HepG2 (cell line): ENCODE measurements around the gene CST3. TPM values are rescaled to one million over a fixed set of nuclear protein-coding genes. Genes with fewer than 3 reads are reported as not detected.
A peak's percentile ranks its signal among the peaks of the same experiment; 100 is the strongest.

Experiments
- ERF ChIP-seq: IDR thresholded peaks from 2 replicates; pipeline ENCODE4 v1.6.1; 2018; ENCODE audit warnings: missing biosample characterization, missing genetic modification reagents
- HNF1A ChIP-seq, 2 experiments: sonication (generic) in 1 of 2; formaldehyde crosslinking in 1 of 2; IDR thresholded peaks; 2 replicates each; pipeline versions ENCODE4 v1.4.0 to v1.6.1; 2016 to 2020; ENCODE audit warnings: borderline replicate concordance in 1 of 2, low read depth in 1 of 2, mild to moderate bottlenecking in 1 of 2, missing genetic modification reagents in 1 of 2
- IKZF4 ChIP-seq: sonication (generic); formaldehyde crosslinking; IDR thresholded peaks from 2 replicates; pipeline ENCODE4 v1.5.1; 2020; ENCODE audit warnings: borderline replicate concordance, mild to moderate bottlenecking, low read depth, missing genetic modification reagents; ENCODE audit errors: not compliant biosample characterization
- LRRFIP1 ChIP-seq: sonication (generic); formaldehyde crosslinking; conservative IDR thresholded peaks from 2 replicates; pipeline ENCODE4 v1.4.0; 2020; ENCODE audit warnings: missing genetic modification reagents
- PTBP1 ChIP-seq: fragments of 200-400 bp; formaldehyde crosslinking; IDR thresholded peaks from 2 replicates; pipeline ENCODE4 v1.6.1; 2018; ENCODE audit warnings: low read length, low read depth; ENCODE audit not compliant: poor library complexity, severe bottlenecking
- RARG ChIP-seq: sonication (generic); formaldehyde crosslinking; IDR thresholded peaks from 2 replicates; pipeline ENCODE4 v1.4.0; 2020; ENCODE audit warnings: low read depth, mild to moderate bottlenecking, missing genetic modification reagents
- SKIL ChIP-seq: sonication (generic); formaldehyde crosslinking; IDR thresholded peaks from 2 replicates; pipeline ENCODE4 v1.8.0; 2022; ENCODE audit warnings: missing genetic modification reagents, mild to moderate bottlenecking, moderate library complexity, borderline replicate concordance
- TFE3 ChIP-seq: IDR thresholded peaks from 2 replicates; pipeline ENCODE4 v1.6.1; 2016
- ZNF780A ChIP-seq: sonication (generic); formaldehyde crosslinking; IDR thresholded peaks from 2 replicates; pipeline ENCODE4 v1.8.0; 2022; ENCODE audit warnings: mild to moderate bottlenecking, missing genetic modification reagents, moderate library complexity
- polyA plus RNA-seq, 8 experiments: library from polyadenylated mRNA; depleted of rRNA in 3 of 8; stranded (reverse) in 7 of 8; unstranded in 1 of 8; fragments of >200 nt; fragmentation: Illumina TruSeq in 4 of 8; extraction: Trizol in 4 of 8; gene quantifications; 2 replicates each; pipeline versions ENCODE4 v1.2.1 to v1.2.3, GENCODE V29; 2011 to 2016; ENCODE audit warnings: low read depth in 4 of 8, missing spikeins in 1 of 8, mixed read lengths in 1 of 8; ENCODE audit not compliant: insufficient read depth in 1 of 8
- total RNA-seq, 5 experiments: library from RNA; depleted of rRNA; stranded (reverse); fragments of >200 nt; fragmentation: Illumina TruSeq; extraction: Trizol; gene quantifications; 2 replicates each; pipeline ENCODE4 v1.2.3, GENCODE V29; 2016; ENCODE audit warnings: low read depth in 1 of 5
- TF ChIP-seq, protein P1 (sequence below): sonication (generic); formaldehyde crosslinking; IDR thresholded peaks from 2 replicates; pipeline ENCODE4 v1.4.0; 2020; ENCODE audit warnings: missing genetic modification reagents

The CST3 gene
- total and polyA plus RNA-seq, 2 of the 13 experiments (the other 11 are each of a cell fraction or from before 2014, with no cell fraction given) = 690 to 1,005 TPM

DNA sequence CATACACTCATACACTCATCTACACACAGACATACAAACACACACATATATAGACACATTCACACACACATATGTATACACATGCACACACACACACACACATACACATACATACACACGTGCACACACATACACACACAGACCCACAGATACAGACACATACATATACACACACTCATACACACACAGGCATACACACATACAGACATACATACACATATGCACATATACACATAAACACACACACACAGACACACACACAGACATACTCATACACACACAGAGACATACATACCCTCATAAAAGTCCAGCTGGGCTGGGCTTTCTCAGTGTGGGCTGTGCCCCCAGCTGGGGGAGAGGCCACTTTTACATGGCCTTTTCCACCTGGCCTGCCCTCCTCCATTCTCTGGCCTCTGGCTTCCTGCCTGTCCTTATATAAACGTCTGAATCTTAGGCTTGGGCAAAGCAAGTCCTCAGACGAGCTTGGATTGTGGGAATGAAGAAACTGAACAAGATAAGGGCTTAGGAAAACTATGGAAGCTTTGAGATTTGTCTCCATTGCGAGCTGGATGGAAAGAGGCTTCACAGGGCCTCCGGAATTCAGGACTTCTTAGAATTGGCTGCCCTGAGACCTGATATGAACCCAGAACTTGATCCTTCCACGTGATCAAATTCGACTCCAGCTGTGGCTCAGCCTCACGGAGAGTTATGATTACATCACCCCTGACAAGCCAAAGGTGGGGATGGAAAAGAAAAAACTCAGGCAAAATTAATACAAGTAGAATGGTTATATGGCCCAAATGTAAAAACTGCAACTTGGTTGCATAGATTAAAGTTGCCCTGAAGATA, 22.5 kb upstream of the CST3 start (continued):
- TF ChIP-seq HNF1A (IDR thresholded peaks at IDR 0.05; ENCODE audit: low read depth) (0 out of 2 replicates have a peak, but pooled peaks have one; percentile 7), HNF1A (CRISPR knock-in tag; IDR thresholded peaks at IDR 0.05; ENCODE audit: borderline replicate concordance) (no peak), LRRFIP1 (CRISPR knock-in tag) (0 out of 2 replicates have a peak, but pooled peaks have one; percentile 0), IKZF4 (CRISPR knock-in tag) (peak; percentile 64), SKIL (CRISPR knock-in tag) (peak; percentile 52), ERF (peak; percentile 58; the same call in 1 of the 2 replicates), PTBP1 (no peak), TFE3 (CRISPR knock-in tag) (peak; percentile 53), RARG (no peak; the same call in 1 of the 2 replicates), ZNF780A (CRISPR knock-in tag) (0 out of 2 replicates have a peak, but pooled peaks have one; percentile 56)
- TF ChIP-seq, protein P1, sequence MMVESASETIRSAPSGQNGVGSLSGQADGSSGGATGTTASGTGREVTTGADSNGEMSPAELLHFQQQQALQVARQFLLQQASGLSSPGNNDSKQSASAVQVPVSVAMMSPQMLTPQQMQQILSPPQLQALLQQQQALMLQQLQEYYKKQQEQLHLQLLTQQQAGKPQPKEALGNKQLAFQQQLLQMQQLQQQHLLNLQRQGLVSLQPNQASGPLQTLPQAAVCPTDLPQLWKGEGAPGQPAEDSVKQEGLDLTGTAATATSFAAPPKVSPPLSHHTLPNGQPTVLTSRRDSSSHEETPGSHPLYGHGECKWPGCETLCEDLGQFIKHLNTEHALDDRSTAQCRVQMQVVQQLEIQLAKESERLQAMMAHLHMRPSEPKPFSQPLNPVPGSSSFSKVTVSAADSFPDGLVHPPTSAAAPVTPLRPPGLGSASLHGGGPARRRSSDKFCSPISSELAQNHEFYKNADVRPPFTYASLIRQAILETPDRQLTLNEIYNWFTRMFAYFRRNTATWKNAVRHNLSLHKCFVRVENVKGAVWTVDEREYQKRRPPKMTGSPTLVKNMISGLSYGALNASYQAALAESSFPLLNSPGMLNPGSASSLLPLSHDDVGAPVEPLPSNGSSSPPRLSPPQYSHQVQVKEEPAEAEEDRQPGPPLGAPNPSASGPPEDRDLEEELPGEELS (CRISPR knock-in tag) = 0 out of 2 replicates have a peak, but pooled peaks have one; percentile 28
